Lower leg skin (tissue), 4 donors: Measurements from ENCODE around the gene DTWD2. TPM values are rescaled to one million over a fixed set of nuclear protein-coding genes. Genes with fewer than 3 reads are reported as not detected.
"Not testable (repeated sequence)": the region's sequence is repeated elsewhere in the genome, so short reads cannot be mapped to it uniquely, and the experiment has no call there.

Experiments
- DNase-seq, 2 donors: peaks; one replicate each; pipeline ENCODE4 v3.0.0-alpha.2; 2019; ENCODE audit warnings: low spot score in 2 of 2
- H3K4me3 ChIP-seq: fragments of 200-600 bp; sonication (generic); 2 replicates; pipeline ENCODE4 v1.5.1; 2017; ENCODE audit warnings: mild to moderate bottlenecking, low read depth; ENCODE audit not compliant: poor library complexity, severe bottlenecking
- CTCF ChIP-seq, 3 donors: fragments of 450-650 bp; IDR thresholded peaks; one replicate each; pipeline ENCODE4 v1.5.1; 2016; ENCODE audit warnings: antibody characterized with exemption in 3 of 3, mild to moderate bottlenecking in 3 of 3, moderate library complexity in 2 of 3
- POLR2A ChIP-seq, 2 donors: fragments of 450-650 bp; IDR thresholded peaks; one replicate each; pipeline ENCODE4 v1.6.1; 2016 to 2017; ENCODE audit warnings: antibody characterized with exemption in 2 of 2, mild to moderate bottlenecking in 1 of 2, moderate library complexity in 1 of 2
- WGBS, 2 donors: methylation state at CpG; one replicate each; pipeline ENCODE4 v1.1.5; 2018; 5-methylcytosine and 5-hydroxymethylcytosine counted together
- intact Hi-C: fragments of 100-400 bp; cut with DNase I; formaldehyde crosslinking; loops from one replicate; pipeline ENCODE4 v1.15.0; 2023; ENCODE audit warnings: low total_unique reads
- total RNA-seq, 4 donors: library from RNA; depleted of rRNA; stranded (reverse); fragments of >200 nt; gene quantifications; one replicate each; pipeline ENCODE4 v1.1.0, GENCODE V29; 2016

Gene DTWD2
- total RNA-seq, 4 donors from 2014 or later, result 4.8 to 15.6 (median 9.4) TPM

DNA sequence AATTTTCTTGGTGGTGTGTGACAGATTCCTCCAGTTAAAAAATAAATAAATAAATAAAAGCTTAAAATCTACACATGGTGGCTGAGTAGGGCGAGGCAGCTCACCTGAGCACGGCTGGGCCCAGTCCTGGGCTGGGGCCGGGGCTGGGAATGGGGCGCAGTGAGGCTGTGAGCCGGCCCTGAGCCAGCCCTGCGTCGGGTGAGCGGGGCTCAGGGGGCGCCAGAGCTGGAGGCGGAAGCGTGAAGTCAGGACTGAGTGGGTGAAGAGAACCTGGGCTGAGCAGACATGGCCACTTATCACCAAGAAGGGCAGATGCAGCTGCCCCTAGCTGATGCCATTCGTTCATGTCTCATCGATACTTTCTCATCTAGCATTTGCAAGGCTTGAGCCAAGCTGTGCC lies 22.8 kb upstream of the DTWD2 start:
- 92 to 96% methylated on average over 12 to 13 of the region's 13 CpGs for WGBS, 2 donors
- no peak for TF ChIP-seq POLR2A (IDR thresholded peaks at IDR 0.05)
- TF ChIP-seq CTCF (IDR thresholded peaks at IDR 0.05), result no peak
- no peak for DNase-seq
- H3K4me3 ChIP-seq, result no peak overlapping the region
- intact Hi-C loops, result no loop called here

GRCh38 chr5:119010206-119010605 lies 21.9 kb upstream of the DTWD2 start:
- intact Hi-C loops, result no loop called here
- no peak overlapping the region for H3K4me3 ChIP-seq
- DNase-seq, result no peak
- TF ChIP-seq POLR2A (IDR thresholded peaks at IDR 0.05) (no peak), CTCF (IDR thresholded peaks at IDR 0.05) (no peak)
- 93 to 95% methylated on average over 6 of the region's 6 CpGs for WGBS, 2 donors

DNA sequence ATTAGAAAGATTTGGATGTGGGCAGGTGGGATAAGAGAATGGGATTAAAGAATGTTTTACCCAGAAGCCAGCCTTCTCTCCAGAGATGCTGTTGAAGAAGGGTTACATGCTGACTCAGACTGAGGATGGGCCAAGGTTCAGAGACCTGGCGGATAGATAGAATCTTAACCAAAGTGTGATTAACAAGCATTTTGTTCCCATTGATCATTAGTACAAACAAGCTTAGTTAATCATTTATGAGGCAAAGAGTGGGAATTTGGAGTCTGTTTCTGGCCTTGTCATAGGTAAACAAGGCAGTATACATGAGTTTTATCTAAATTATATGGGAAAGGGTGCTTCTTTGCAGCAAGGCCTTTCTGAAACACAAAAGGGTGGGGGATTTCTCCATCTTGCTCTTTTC lies 20.8 kb upstream of the DTWD2 start:
- WGBS, 2 donors, result 79 to 95% methylated on average over 1 of the region's 1 CpG
- DNase-seq, result no peak
- TF ChIP-seq CTCF (IDR thresholded peaks at IDR 0.05) (no peak), POLR2A (IDR thresholded peaks at IDR 0.05) (no peak)
- intact Hi-C loops, result no loop called here
- no peak overlapping the region for H3K4me3 ChIP-seq

DNA sequence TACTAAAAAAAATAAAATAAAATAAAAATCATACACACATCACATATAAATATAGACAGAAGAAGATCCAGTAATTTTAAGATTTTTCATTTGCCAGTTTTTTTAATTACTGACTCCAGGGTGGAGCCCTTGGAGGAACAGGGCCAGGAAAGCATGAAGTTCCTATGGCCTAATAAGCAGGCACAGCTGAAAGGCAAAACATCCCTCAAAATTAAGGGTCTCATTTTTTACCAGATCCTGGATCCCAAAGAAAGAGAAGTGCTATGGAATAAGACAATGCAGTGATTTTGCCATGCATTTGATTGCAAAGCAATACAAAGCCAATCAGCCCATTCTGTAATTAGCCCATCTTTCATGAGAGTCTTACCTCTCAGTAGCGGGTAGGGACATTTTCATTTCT lies 11.3 kb upstream of the DTWD2 start:
- WGBS, 2 donors, result 94 to 97% methylated on average over 1 of the region's 1 CpG
- no peak overlapping the region for H3K4me3 ChIP-seq
- TF ChIP-seq CTCF (IDR thresholded peaks at IDR 0.05) (no peak), POLR2A (IDR thresholded peaks at IDR 0.05) (no peak)
- DNase-seq, result no peak
- intact Hi-C loops, result no loop called here

GRCh38 chr5:118998861-118999260 lies 10.5 kb upstream of the DTWD2 start:
- H3K4me3 ChIP-seq, intact Hi-C loops, DNase-seq: not testable (repeated sequence)
- WGBS, 2 donors, result 88 to 95% methylated on average over 11 to 24 of the region's 24 CpGs

DNA sequence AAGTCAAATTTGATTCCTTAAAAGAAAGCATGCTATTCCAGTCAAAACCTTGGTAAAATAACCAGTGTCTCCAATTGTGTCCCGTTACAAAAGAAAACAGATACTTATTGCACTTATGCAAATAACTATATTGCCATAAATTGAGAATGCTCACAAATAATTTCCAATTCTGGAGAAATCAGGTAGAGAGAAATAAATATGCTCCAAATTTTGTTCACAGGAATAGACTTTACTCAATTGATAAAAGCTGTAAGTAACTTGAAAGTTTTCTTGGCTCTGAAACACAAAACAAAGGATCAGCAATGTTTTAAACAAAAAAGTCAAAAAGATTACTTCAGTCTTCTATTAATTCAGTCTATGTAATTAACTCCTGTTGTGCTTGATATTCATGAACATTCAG lies 7.8 kb upstream of the DTWD2 start:
- TF ChIP-seq CTCF (IDR thresholded peaks at IDR 0.05) (no peak), POLR2A (IDR thresholded peaks at IDR 0.05) (no peak)
- no peak for DNase-seq
- no peak overlapping the region for H3K4me3 ChIP-seq
- 98 to 100% methylated on average over 1 of the region's 1 CpG for WGBS, 2 donors
- intact Hi-C loops, result no loop called here
